Activated CD4-positive, CD25-positive, alpha-beta regulatory T cell treated with anti-CD3 and anti-CD28 coated beads, Interleukin-2, amount 50 U/mL, for 16 hours (primary cell): Measurements from ENCODE around the gene SLC12A4.
"Not testable (repeated sequence)": the region's sequence is repeated elsewhere in the genome, so short reads cannot be mapped to it uniquely, and the experiment has no call there.

Experiments used
- DNase-seq: peaks from one replicate; pipeline ENCODE4 v3.0.0-alpha.2; 2020; ENCODE audit warnings: low read depth, low spot score

Gene SLC12A4

GRCh38 chr16:67927131-67927941 is 41.1 kb downstream of the SLC12A4 start:
- no peak for DNase-seq

GRCh38 chr16:67926181-67926750 is 42.2 kb downstream of the SLC12A4 start:
- no peak for DNase-seq

GRCh38 chr16:67924140-67924906 is 44.1 kb downstream of the SLC12A4 start:
- no peak for DNase-seq

GRCh38 chr16:67923414-67924116 is 44.9 kb downstream of the SLC12A4 start:
- DNase-seq = no peak

- no peak for DNase-seq
Observed at GRCh38 chr16:67922740-67923139, 45.7 kb downstream of the SLC12A4 start.

GRCh38 chr16:67922221-67922620 is 46.2 kb downstream of the SLC12A4 start:
- no peak for DNase-seq

GRCh38 chr16:67919622-67920221 is 48.7 kb downstream of the SLC12A4 start:
- no peak for DNase-seq

- no peak for DNase-seq
Observed at GRCh38 chr16:67917852-67918236, 50.6 kb downstream of the SLC12A4 start.

GRCh38 chr16:67917140-67917851 is 51.1 kb downstream of the SLC12A4 start:
- no peak for DNase-seq

- no peak for DNase-seq
Observed at GRCh38 chr16:67915831-67916723, 52.4 kb downstream of the SLC12A4 start.

- not testable (repeated sequence) for DNase-seq
Observed at GRCh38 chr16:67915496-67915769, 53.0 kb downstream of the SLC12A4 start.

- DNase-seq = no peak
Observed at GRCh38 chr16:67914758-67915495, 53.5 kb downstream of the SLC12A4 start.

- no peak for DNase-seq
Observed at GRCh38 chr16:67910158-67910557, 58.3 kb downstream of the SLC12A4 start.

- DNase-seq = no peak
Observed at GRCh38 chr16:67909056-67909742, 59.2 kb downstream of the SLC12A4 start.

GRCh38 chr16:67907397-67908180 is 60.8 kb downstream of the SLC12A4 start:
- no peak for DNase-seq

GRCh38 chr16:67902831-67903230 is 65.6 kb downstream of the SLC12A4 start:
- DNase-seq = no peak

GRCh38 chr16:67901734-67902133 is 66.7 kb downstream of the SLC12A4 start:
- DNase-seq = no peak

GRCh38 chr16:67897231-67897630 is 71.2 kb downstream of the SLC12A4 start:
- DNase-seq = no peak
